Measurements from ENCODE around the gene ADH7.
A peak's percentile ranks its signal among the peaks of the same experiment; 100 is the strongest.

Gene ADH7

GRCh38 chr4:99435154-99435553, at the start of gene ADH7:
Gene ADH7, minus strand, starts transcription at chr4:99435342. Its CDS starts 109 bp downstream, at chr4:99435233.
- H3K27me3 Mint-ChIP-seq, result peaks cover 2% of the 10 kb centered on the region
- H3K36me3 Mint-ChIP-seq (ENCODE audit: low read depth), result no peaks in the 10 kb centered on the region
- DNase-seq, result no peak
- no peak within 1 kb of the TSS for H3K4me3 Mint-ChIP-seq
- no peak within 1 kb of the TSS for H3K27ac Mint-ChIP-seq
- H3K9me3 Mint-ChIP-seq, result no peaks in the 10 kb centered on the region
- H3K4me1 Mint-ChIP-seq (ENCODE audit: low read depth), result no peaks in the 10 kb centered on the region

- Mint-ChIP-seq H3K4me1 (ENCODE audit: low read depth) (no peaks in the 10 kb centered on the region), H3K9me3 (peaks cover 31% of the 10 kb centered on the region), H3K27ac (no peak overlapping the region), H3K36me3 (ENCODE audit: low read depth) (no peaks in the 10 kb centered on the region), H3K27me3 (no peaks in the 10 kb centered on the region), H3K4me3 (no peak overlapping the region)
- no peak for DNase-seq
Measured at GRCh38 chr4:99483636-99484035, 48.5 kb upstream of the ADH7 start.

GRCh38 chr4:99473131-99473530, 38.0 kb upstream of the ADH7 start:
- no peaks in the 10 kb centered on the region for H3K27me3 Mint-ChIP-seq

GRCh38 chr4:99471896-99472295, 36.8 kb upstream of the ADH7 start:
- Mint-ChIP-seq H3K4me1 (ENCODE audit: low read depth) (no peaks in the 10 kb centered on the region), H3K27me3 (no peaks in the 10 kb centered on the region), H3K27ac (no peak overlapping the region), H3K4me3 (no peak overlapping the region), H3K9me3 (no peaks in the 10 kb centered on the region), H3K36me3 (ENCODE audit: low read depth) (no peaks in the 10 kb centered on the region)
- DNase-seq, result no peak

More at GRCh38 chr4:99473131-99473530, 38.0 kb upstream of the ADH7 start:
- Mint-ChIP-seq H3K4me3 (no peak overlapping the region), H3K4me1 (ENCODE audit: low read depth) (no peaks in the 10 kb centered on the region), H3K36me3 (ENCODE audit: low read depth) (no peaks in the 10 kb centered on the region), H3K27ac (no peak overlapping the region), H3K9me3 (no peaks in the 10 kb centered on the region)
- no peak for DNase-seq

GRCh38 chr4:99471349-99471748, 36.2 kb upstream of the ADH7 start:
- no peaks in the 10 kb centered on the region for H3K9me3 Mint-ChIP-seq
- H3K27me3 Mint-ChIP-seq, result no peaks in the 10 kb centered on the region
- H3K4me3 Mint-ChIP-seq, result no peak overlapping the region
- no peaks in the 10 kb centered on the region for H3K36me3 Mint-ChIP-seq (ENCODE audit: low read depth)
- DNase-seq, result no peak
- H3K27ac Mint-ChIP-seq, result no peak overlapping the region
- no peaks in the 10 kb centered on the region for H3K4me1 Mint-ChIP-seq (ENCODE audit: low read depth)

GRCh38 chr4:99468889-99469288, 33.7 kb upstream of the ADH7 start:
- H3K36me3 Mint-ChIP-seq (ENCODE audit: low read depth), result no peaks in the 10 kb centered on the region
- no peaks in the 10 kb centered on the region for H3K4me1 Mint-ChIP-seq (ENCODE audit: low read depth)
- no peak for DNase-seq
- H3K27me3 Mint-ChIP-seq, result peaks cover 5% of the 10 kb centered on the region
- H3K9me3 Mint-ChIP-seq, result no peaks in the 10 kb centered on the region
- no peak overlapping the region for H3K27ac Mint-ChIP-seq
- H3K4me3 Mint-ChIP-seq, result no peak overlapping the region

GRCh38 chr4:99467887-99468286, 32.7 kb upstream of the ADH7 start:
- no peak overlapping the region for H3K27ac Mint-ChIP-seq
- peaks cover 9% of the 10 kb centered on the region for H3K27me3 Mint-ChIP-seq
- no peak for DNase-seq
- H3K36me3 Mint-ChIP-seq (ENCODE audit: low read depth), result no peaks in the 10 kb centered on the region
- H3K9me3 Mint-ChIP-seq, result no peaks in the 10 kb centered on the region
- no peaks in the 10 kb centered on the region for H3K4me1 Mint-ChIP-seq (ENCODE audit: low read depth)
- H3K4me3 Mint-ChIP-seq, result no peak overlapping the region

- no peaks in the 10 kb centered on the region for H3K9me3 Mint-ChIP-seq
- H3K27me3 Mint-ChIP-seq, result peaks cover 12% of the 10 kb centered on the region
- no peak for DNase-seq
- no peaks in the 10 kb centered on the region for H3K4me1 Mint-ChIP-seq (ENCODE audit: low read depth)
- H3K27ac Mint-ChIP-seq, result no peak overlapping the region
- no peaks in the 10 kb centered on the region for H3K36me3 Mint-ChIP-seq (ENCODE audit: low read depth)
- H3K4me3 Mint-ChIP-seq, result no peak overlapping the region
Measured at GRCh38 chr4:99463566-99463965, 28.4 kb upstream of the ADH7 start.

- no peaks in the 10 kb centered on the region for H3K4me1 Mint-ChIP-seq (ENCODE audit: low read depth)
Measured at GRCh38 chr4:99462875-99463464, 27.8 kb upstream of the ADH7 start.

GRCh38 chr4:99461623-99462401, 26.7 kb upstream of the ADH7 start:
- no peaks in the 10 kb centered on the region for H3K4me1 Mint-ChIP-seq (ENCODE audit: low read depth)
- DNase-seq, result no peak
- H3K27ac Mint-ChIP-seq, result no peak overlapping the region
- peaks cover 16% of the 10 kb centered on the region for H3K27me3 Mint-ChIP-seq
- no peaks in the 10 kb centered on the region for H3K9me3 Mint-ChIP-seq
- H3K36me3 Mint-ChIP-seq (ENCODE audit: low read depth), result no peaks in the 10 kb centered on the region
- no peak overlapping the region for H3K4me3 Mint-ChIP-seq

More at GRCh38 chr4:99462875-99463464, 27.8 kb upstream of the ADH7 start:
- H3K27me3 Mint-ChIP-seq, result peaks cover 12% of the 10 kb centered on the region
- no peak overlapping the region for H3K27ac Mint-ChIP-seq
- no peak overlapping the region for H3K4me3 Mint-ChIP-seq
- peak; percentile 45 for DNase-seq
- H3K36me3 Mint-ChIP-seq (ENCODE audit: low read depth), result no peaks in the 10 kb centered on the region
- no peaks in the 10 kb centered on the region for H3K9me3 Mint-ChIP-seq

- Mint-ChIP-seq H3K9me3 (no peaks in the 10 kb centered on the region), H3K4me3 (no peak overlapping the region), H3K36me3 (ENCODE audit: low read depth) (no peaks in the 10 kb centered on the region), H3K4me1 (ENCODE audit: low read depth) (no peaks in the 10 kb centered on the region), H3K27ac (no peak overlapping the region), H3K27me3 (peaks cover 15% of the 10 kb centered on the region)
- DNase-seq, result no peak
Measured at GRCh38 chr4:99459546-99460042, 24.5 kb upstream of the ADH7 start.

GRCh38 chr4:99458911-99459447, 23.8 kb upstream of the ADH7 start:
- Mint-ChIP-seq H3K27ac (no peak overlapping the region), H3K4me1 (ENCODE audit: low read depth) (no peaks in the 10 kb centered on the region), H3K4me3 (no peak overlapping the region), H3K36me3 (ENCODE audit: low read depth) (no peaks in the 10 kb centered on the region), H3K9me3 (no peaks in the 10 kb centered on the region), H3K27me3 (peaks cover 15% of the 10 kb centered on the region)
- no peak for DNase-seq

- Mint-ChIP-seq H3K4me3 (no peak overlapping the region), H3K9me3 (peaks cover 6% of the 10 kb centered on the region), H3K27ac (no peak overlapping the region), H3K27me3 (peaks cover 12% of the 10 kb centered on the region), H3K36me3 (ENCODE audit: low read depth) (no peaks in the 10 kb centered on the region), H3K4me1 (ENCODE audit: low read depth) (no peaks in the 10 kb centered on the region)
- DNase-seq, result no peak
Measured at GRCh38 chr4:99457676-99458075, 22.5 kb upstream of the ADH7 start.

GRCh38 chr4:99457270-99457669, 22.1 kb upstream of the ADH7 start:
- Mint-ChIP-seq H3K36me3 (ENCODE audit: low read depth) (no peaks in the 10 kb centered on the region), H3K27me3 (peaks cover 16% of the 10 kb centered on the region), H3K4me1 (ENCODE audit: low read depth) (no peaks in the 10 kb centered on the region), H3K27ac (no peak overlapping the region), H3K4me3 (no peak overlapping the region), H3K9me3 (peaks cover 9% of the 10 kb centered on the region)
- no peak for DNase-seq

- Mint-ChIP-seq H3K36me3 (ENCODE audit: low read depth) (no peaks in the 10 kb centered on the region), H3K27me3 (peaks cover 6% of the 10 kb centered on the region), H3K4me3 (no peak overlapping the region), H3K27ac (no peak overlapping the region), H3K9me3 (peaks cover 6% of the 10 kb centered on the region), H3K4me1 (ENCODE audit: low read depth) (peaks cover 15% of the 10 kb centered on the region)
- no peak for DNase-seq
Measured at GRCh38 chr4:99447513-99447912, 12.4 kb upstream of the ADH7 start.
